ENCODE measurements around the gene BCL7C.
A peak's percentile ranks its signal among the peaks of the same experiment; 100 is the strongest.
"Not testable (repeated sequence)": the region's sequence is repeated elsewhere in the genome, so short reads cannot be mapped to it uniquely, and the experiment has no call there.

BCL7C gene

DNA sequence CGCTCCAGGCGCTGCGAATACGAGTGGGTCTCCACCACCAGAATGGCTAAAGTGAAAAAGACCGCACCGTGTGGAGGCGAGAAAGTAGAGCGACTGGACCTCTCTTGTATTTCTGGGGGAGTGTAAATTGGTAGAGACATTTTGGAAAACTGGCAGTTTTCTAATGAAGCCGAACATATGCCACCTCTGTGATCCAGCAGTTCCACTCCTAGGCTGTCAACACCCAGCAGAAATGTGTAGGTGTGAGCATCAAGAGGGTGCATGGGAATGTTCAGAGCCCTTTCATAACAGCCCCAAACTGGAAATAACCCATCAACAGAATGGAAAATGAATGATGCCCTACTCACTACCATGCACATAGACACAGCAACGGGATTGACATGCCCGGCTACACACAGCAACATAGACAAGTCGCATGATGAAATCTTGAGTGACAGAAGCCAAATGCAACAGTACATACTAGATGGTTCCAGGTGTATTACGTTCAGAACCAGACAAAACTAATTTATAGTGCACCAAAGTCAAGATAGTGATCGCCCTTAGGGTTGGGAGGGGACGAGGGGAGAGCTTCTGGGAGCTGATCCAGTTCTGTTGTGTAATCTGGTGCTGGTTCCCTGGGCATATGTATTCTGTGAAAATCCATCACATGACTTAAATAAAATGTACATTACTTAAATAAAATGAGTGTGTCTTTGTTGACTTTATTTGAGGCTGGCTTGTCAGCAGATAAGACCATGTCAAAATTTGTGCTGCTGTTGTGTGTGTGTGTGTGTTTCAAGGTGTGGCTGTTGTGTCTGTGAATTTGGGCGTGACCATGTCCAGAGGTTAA lies 877 bp upstream of the BCL7C start:
- H3K36me3 ChIP-seq (ENCODE audit: insufficient read depth, low read length): no peaks in the 10 kb centered on the region
- peak overlapping the region; percentile 99 for H3K4me3 ChIP-seq (ENCODE audit: low read length, poor library complexity, severe bottlenecking)
- peaks cover 6% of the 10 kb centered on the region for H4K20me1 ChIP-seq (ENCODE audit: insufficient read depth, low read length, poor library complexity, severe bottlenecking)
- peak overlapping the region; percentile 40 for H3K9ac ChIP-seq (ENCODE audit: low read depth, low read length, poor library complexity, severe bottlenecking)
- H2AFZ ChIP-seq (ENCODE audit: low read length): peak overlapping the region; percentile 74
- H3F3A ChIP-seq (ENCODE audit: low read depth): peaks cover 15% of the 10 kb centered on the region; the same call in 1 of the 2 replicates
- peak overlapping the region; percentile 55 for H3K4me2 ChIP-seq (ENCODE audit: low read depth, low read length, poor library complexity, severe bottlenecking)
- H3K9me2 ChIP-seq (replicated peaks; ENCODE audit: low read depth, low read length): no peaks in the 10 kb centered on the region
- peaks cover 27% of the 10 kb centered on the region for H3K4me1 ChIP-seq (ENCODE audit: insufficient read depth, low read length, poor library complexity, severe bottlenecking)
- TF ChIP-seq CTCF (conservative IDR thresholded peaks at IDR 0.05; ENCODE audit: low read length) (no peak), EZH2phosphoT487 (IDR thresholded peaks at IDR 0.05; ENCODE audit: borderline replicate concordance) (no peak)
- H3K79me2 ChIP-seq (ENCODE audit: insufficient read depth, low read length): peaks cover 13% of the 10 kb centered on the region
- H3K9me3 ChIP-seq (ENCODE audit: insufficient read depth, low read depth, low read length): no peaks in the 10 kb centered on the region
- no peaks in the 10 kb centered on the region for H3K27me3 ChIP-seq (ENCODE audit: insufficient read depth, low read length, poor library complexity, severe bottlenecking)

DNA sequence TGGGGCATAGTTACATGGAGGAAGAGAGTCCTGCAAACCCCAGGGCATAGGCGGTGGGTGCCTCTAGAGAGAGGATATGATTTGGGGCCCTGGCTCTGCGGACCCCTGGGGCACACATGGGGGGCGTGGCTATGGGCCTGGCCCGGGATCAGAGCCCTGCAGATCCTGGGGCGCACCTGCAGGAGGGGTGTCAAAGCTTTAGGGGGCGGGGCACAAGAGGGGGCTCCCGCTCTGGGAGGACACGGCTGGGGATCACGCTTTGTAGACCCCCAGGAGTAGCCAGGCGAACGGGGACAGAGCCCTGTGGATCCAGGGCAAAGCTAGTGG lies 497 bp downstream of the BCL7C start:
- Histone ChIP-seq H3K36me3 (ENCODE audit: insufficient read depth, low read length) (no peaks in the 10 kb centered on the region; the same call in 1 of the 2 replicates), H3K4me1 (ENCODE audit: insufficient read depth, low read length, poor library complexity, severe bottlenecking) (peaks cover 27% of the 10 kb centered on the region), H3K79me2 (ENCODE audit: insufficient read depth, low read length) (peaks cover 13% of the 10 kb centered on the region), H3K9ac (ENCODE audit: low read depth, low read length, poor library complexity, severe bottlenecking) (peak overlapping the region; percentile 97), H3K4me2 (ENCODE audit: low read depth, low read length, poor library complexity, severe bottlenecking) (peak overlapping the region; percentile 100), H4K20me1 (ENCODE audit: insufficient read depth, low read length, poor library complexity, severe bottlenecking) (peaks cover 6% of the 10 kb centered on the region), H3K9me3 (ENCODE audit: insufficient read depth, low read depth, low read length) (no peaks in the 10 kb centered on the region), H3K9me2 (replicated peaks; ENCODE audit: low read depth, low read length) (no peaks in the 10 kb centered on the region), H2AFZ (ENCODE audit: low read length) (peak overlapping the region; percentile 95), H3F3A (ENCODE audit: low read depth) (peaks cover 15% of the 10 kb centered on the region; the same call in 1 of the 2 replicates), H3K4me3 (ENCODE audit: low read length, poor library complexity, severe bottlenecking) (peak overlapping the region; percentile 99), H3K27me3 (ENCODE audit: insufficient read depth, low read length, poor library complexity, severe bottlenecking) (no peaks in the 10 kb centered on the region)
- no peak for TF ChIP-seq CTCF (conservative IDR thresholded peaks at IDR 0.05; ENCODE audit: low read length)
- no peak for TF ChIP-seq EZH2phosphoT487 (IDR thresholded peaks at IDR 0.05; ENCODE audit: borderline replicate concordance)

- H3K27me3 ChIP-seq (ENCODE audit: insufficient read depth, low read length, poor library complexity, severe bottlenecking): no peaks in the 10 kb centered on the region
- peak overlapping the region; percentile 95; the same call in 1 of the 2 replicates for H2AFZ ChIP-seq (ENCODE audit: low read length)
- peaks cover 15% of the 10 kb centered on the region; the same call in 1 of the 2 replicates for H3F3A ChIP-seq (ENCODE audit: low read depth)
- peaks cover 6% of the 10 kb centered on the region for H4K20me1 ChIP-seq (ENCODE audit: insufficient read depth, low read length, poor library complexity, severe bottlenecking)
- peaks cover 13% of the 10 kb centered on the region for H3K79me2 ChIP-seq (ENCODE audit: insufficient read depth, low read length)
- no peak for TF ChIP-seq CTCF (conservative IDR thresholded peaks at IDR 0.05; ENCODE audit: low read length)
- TF ChIP-seq EZH2phosphoT487 (IDR thresholded peaks at IDR 0.05; ENCODE audit: borderline replicate concordance): no peak
- H3K9me3 ChIP-seq (ENCODE audit: insufficient read depth, low read depth, low read length): no peaks in the 10 kb centered on the region
- no peaks in the 10 kb centered on the region; the same call in 1 of the 2 replicates for H3K36me3 ChIP-seq (ENCODE audit: insufficient read depth, low read length)
- H3K4me3 ChIP-seq (ENCODE audit: low read length, poor library complexity, severe bottlenecking): peak overlapping the region; percentile 99
- H3K9ac ChIP-seq (ENCODE audit: low read depth, low read length, poor library complexity, severe bottlenecking): peak overlapping the region; percentile 97
- no peaks in the 10 kb centered on the region for H3K9me2 ChIP-seq (replicated peaks; ENCODE audit: low read depth, low read length)
- peak overlapping the region; percentile 100 for H3K4me2 ChIP-seq (ENCODE audit: low read depth, low read length, poor library complexity, severe bottlenecking)
- peaks cover 27% of the 10 kb centered on the region for H3K4me1 ChIP-seq (ENCODE audit: insufficient read depth, low read length, poor library complexity, severe bottlenecking)
Measured at GRCh38 chr16:30892670-30893416, 1.0 kb downstream of the BCL7C start.

GRCh38 chr16:30891043-30891823 lies 2.6 kb downstream of the BCL7C start:
- not testable (repeated sequence) for H3K9me2 ChIP-seq (replicated peaks; ENCODE audit: low read depth, low read length); H3K9me3 ChIP-seq (ENCODE audit: insufficient read depth, low read depth, low read length); H3K4me3 ChIP-seq (ENCODE audit: low read length, poor library complexity, severe bottlenecking); H3K36me3 ChIP-seq (ENCODE audit: insufficient read depth, low read length); H3K27me3 ChIP-seq (ENCODE audit: insufficient read depth, low read length, poor library complexity, severe bottlenecking); H3K9ac ChIP-seq (ENCODE audit: low read depth, low read length, poor library complexity, severe bottlenecking); H4K20me1 ChIP-seq (ENCODE audit: insufficient read depth, low read length, poor library complexity, severe bottlenecking); H3K4me2 ChIP-seq (ENCODE audit: low read depth, low read length, poor library complexity, severe bottlenecking); H2AFZ ChIP-seq (ENCODE audit: low read length)
- Histone ChIP-seq H3F3A (ENCODE audit: low read depth) (peaks cover 15% of the 10 kb centered on the region; the same call in 1 of the 2 replicates), H3K79me2 (ENCODE audit: insufficient read depth, low read length) (peaks cover 13% of the 10 kb centered on the region), H3K4me1 (ENCODE audit: insufficient read depth, low read length, poor library complexity, severe bottlenecking) (peaks cover 21% of the 10 kb centered on the region)

All from Loucy (cell line).